Hepatocyte (in vitro differentiated cells): ENCODE results near the gene HRH2. TPM values are rescaled to one million over a fixed set of nuclear protein-coding genes. Genes with fewer than 3 reads are reported as not detected.

Experiments used
- DNase-seq: peaks from one replicate; pipeline ENCODE4 v3.0.0-alpha.2; 2016; ENCODE audit warnings: low spot score
- H2AFZ ChIP-seq: fragments of 200-600 bp; sonication (generic); 2 replicates; pipeline ENCODE4 v1.6.0; 2016; ENCODE audit warnings: antibody characterized with exemption, mild to moderate bottlenecking
- H3K27ac ChIP-seq: fragments of 200-600 bp; sonication (generic); 2 replicates; pipeline ENCODE4 v1.5.1; 2016; ENCODE audit warnings: mild to moderate bottlenecking
- H3K27me3 ChIP-seq: fragments of 200-600 bp; sonication (generic); 2 replicates; pipeline ENCODE4 v1.6.1; 2016
- H3K36me3 ChIP-seq: fragments of 200-600 bp; sonication (generic); replicated peaks from 2 replicates; pipeline ENCODE4 v1.5.1; 2016; ENCODE audit warnings: low read depth; ENCODE audit not compliant: insufficient read depth
- H3K4me1 ChIP-seq: fragments of 200-600 bp; sonication (generic); 2 replicates; pipeline ENCODE4 v1.5.1; 2016; ENCODE audit warnings: mild to moderate bottlenecking, moderate library complexity; ENCODE audit not compliant: insufficient read depth
- H3K4me2 ChIP-seq: fragments of 200-600 bp; sonication (generic); 2 replicates; pipeline ENCODE4 v1.6.0; 2016
- H3K4me3 ChIP-seq: fragments of 200-600 bp; sonication (generic); 2 replicates; pipeline ENCODE4 v1.5.1; 2016; ENCODE audit warnings: mild to moderate bottlenecking
- H3K79me2 ChIP-seq: fragments of 200-600 bp; sonication (generic); 2 replicates; pipeline ENCODE4 v1.6.0; 2017; ENCODE audit warnings: mild to moderate bottlenecking
- H3K9me2 ChIP-seq: fragments of 200-600 bp; sonication (generic); replicated peaks from 2 replicates; pipeline ENCODE4 v1.6.0; 2017; ENCODE audit warnings: mild to moderate bottlenecking; ENCODE audit not compliant: insufficient read depth
- H3K9me3 ChIP-seq: fragments of 200-600 bp; sonication (generic); 2 replicates; pipeline ENCODE4 v1.5.1; 2016; ENCODE audit warnings: low read depth, mild to moderate bottlenecking
- H4K20me1 ChIP-seq: fragments of 200-600 bp; sonication (generic); 2 replicates; pipeline ENCODE4 v1.6.0; 2016; ENCODE audit warnings: mild to moderate bottlenecking; ENCODE audit not compliant: insufficient read depth, poor library complexity, severe bottlenecking
- CTCF ChIP-seq: fragments of 200-600 bp; sonication (generic); IDR thresholded peaks from 2 replicates; pipeline ENCODE4 v1.5.1; 2016; ENCODE audit warnings: antibody characterized with exemption, mild to moderate bottlenecking; ENCODE audit not compliant: poor library complexity
- EZH2 ChIP-seq: fragments of 200-600 bp; sonication (generic); IDR thresholded peaks from 2 replicates; pipeline ENCODE4 v1.6.1; 2016; ENCODE audit warnings: antibody characterized with exemption, mild to moderate bottlenecking, borderline replicate concordance
- EZH2phosphoT487 ChIP-seq: fragments of 200-600 bp; sonication (generic); IDR thresholded peaks from one replicate; pipeline ENCODE4 v1.6.1; 2018; ENCODE audit warnings: antibody characterized with exemption, mild to moderate bottlenecking, low read depth, moderate library complexity; ENCODE audit not compliant: unreplicated experiment, severe bottlenecking
- WGBS: methylation state at CpG from one replicate; pipeline ENCODE4 v1.1.6; 2016; ENCODE audit warnings: low lambda C conversion rate; ENCODE audit errors: missing lambda C conversion rate; 5-methylcytosine and 5-hydroxymethylcytosine counted together
- polyA plus RNA-seq: library from polyadenylated mRNA; unstranded; fragments of >200 nt; fragmentation: Nextera tagmentation; extraction: Ambion mirVana; gene quantifications from 2 replicates; pipeline ENCODE4 v1.2.1, GENCODE V29; 2016
- total RNA-seq: library from RNA; depleted of rRNA; stranded (reverse); fragments of >200 nt; gene quantifications from 2 replicates; pipeline ENCODE4 v1.2.3, GENCODE V29; 2014

The HRH2 gene
- total and polyA plus RNA-seq, 2 experiments from 2014 or later = 2.2 to 2.5 TPM

DNA sequence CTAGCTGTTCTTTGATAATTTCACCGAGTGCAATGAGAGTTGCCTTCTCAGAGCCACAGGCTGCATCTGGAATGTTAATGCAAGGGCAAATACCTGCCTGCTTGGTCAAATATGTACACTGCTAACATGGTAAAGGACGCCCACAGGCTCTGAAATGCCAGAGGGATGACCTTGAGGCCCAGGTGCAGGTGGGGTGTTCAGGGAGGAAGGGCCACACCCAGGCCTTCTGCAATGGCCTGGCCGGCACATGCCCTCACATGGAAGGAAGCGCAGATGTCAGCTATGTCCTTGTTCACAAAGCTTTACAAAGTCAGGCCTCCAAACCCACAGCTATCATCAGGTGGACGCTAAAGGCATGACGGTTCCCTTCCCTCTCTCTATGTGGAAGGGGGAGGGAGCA is 48.6 kb downstream of the HRH2 start:
- TF ChIP-seq EZH2phosphoT487 = no peak
- no peak for TF ChIP-seq EZH2
- TF ChIP-seq CTCF = no peak
- H3K27ac ChIP-seq = peak overlapping the region; percentile 75
- no peaks in the 10 kb centered on the region for H3K9me2 ChIP-seq
- H4K20me1 ChIP-seq = no peaks in the 10 kb centered on the region
- 66% methylated on average over 6 of the region's 6 CpGs for WGBS
- no peaks in the 10 kb centered on the region for H3K27me3 ChIP-seq
- H2AFZ ChIP-seq = no peak overlapping the region
- peaks cover 13% of the 10 kb centered on the region for H3K4me1 ChIP-seq
- H3K4me3 ChIP-seq = no peak overlapping the region
- H3K4me2 ChIP-seq = no peak overlapping the region
- H3K36me3 ChIP-seq = no peaks in the 10 kb centered on the region
- H3K79me2 ChIP-seq = no peaks in the 10 kb centered on the region
- DNase-seq = peak; percentile 72
- no peaks in the 10 kb centered on the region for H3K9me3 ChIP-seq

DNA sequence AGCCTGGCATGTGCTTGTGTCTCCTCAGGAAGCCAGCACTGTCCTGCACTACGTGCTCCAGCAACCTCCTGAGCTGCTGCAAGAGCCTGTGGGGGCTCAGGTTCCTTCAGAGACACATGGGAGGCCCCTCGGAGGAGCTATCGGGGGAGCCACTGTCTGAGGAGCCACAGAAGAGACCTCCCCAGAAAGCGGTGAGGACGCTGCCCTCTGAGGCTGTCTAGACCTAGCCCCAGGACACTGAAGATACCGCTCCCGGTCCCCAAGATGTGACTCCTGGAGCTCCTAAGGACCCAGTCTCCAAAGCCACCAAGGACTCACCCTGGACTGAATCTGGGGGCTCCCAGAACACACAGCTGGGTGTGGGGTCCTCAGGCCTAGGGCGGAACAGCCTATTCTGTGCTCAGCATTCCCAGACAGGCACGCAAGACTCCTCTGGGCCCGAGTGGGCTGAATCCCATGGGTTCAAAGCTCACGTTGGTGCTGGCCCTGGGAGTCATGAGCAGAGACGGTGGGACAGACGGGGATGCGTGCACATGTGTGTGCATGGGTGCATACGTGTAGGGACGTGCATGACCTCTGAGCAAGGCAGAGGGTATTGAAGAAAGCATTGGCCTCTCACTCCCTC is 50.0 kb downstream of the HRH2 start:
- no peak for DNase-seq
- Histone ChIP-seq H3K27me3 (no peaks in the 10 kb centered on the region), H3K9me2 (no peaks in the 10 kb centered on the region), H3K4me2 (no peak overlapping the region), H2AFZ (no peak overlapping the region), H3K79me2 (no peaks in the 10 kb centered on the region), H3K9me3 (no peaks in the 10 kb centered on the region), H3K36me3 (no peaks in the 10 kb centered on the region), H3K4me3 (no peak overlapping the region), H3K27ac (no peak overlapping the region), H4K20me1 (no peaks in the 10 kb centered on the region), H3K4me1 (peaks cover 13% of the 10 kb centered on the region)
- 94% methylated on average over 16 of the region's 16 CpGs for WGBS
- TF ChIP-seq EZH2 (no peak), EZH2phosphoT487 (no peak), CTCF (no peak)

DNA sequence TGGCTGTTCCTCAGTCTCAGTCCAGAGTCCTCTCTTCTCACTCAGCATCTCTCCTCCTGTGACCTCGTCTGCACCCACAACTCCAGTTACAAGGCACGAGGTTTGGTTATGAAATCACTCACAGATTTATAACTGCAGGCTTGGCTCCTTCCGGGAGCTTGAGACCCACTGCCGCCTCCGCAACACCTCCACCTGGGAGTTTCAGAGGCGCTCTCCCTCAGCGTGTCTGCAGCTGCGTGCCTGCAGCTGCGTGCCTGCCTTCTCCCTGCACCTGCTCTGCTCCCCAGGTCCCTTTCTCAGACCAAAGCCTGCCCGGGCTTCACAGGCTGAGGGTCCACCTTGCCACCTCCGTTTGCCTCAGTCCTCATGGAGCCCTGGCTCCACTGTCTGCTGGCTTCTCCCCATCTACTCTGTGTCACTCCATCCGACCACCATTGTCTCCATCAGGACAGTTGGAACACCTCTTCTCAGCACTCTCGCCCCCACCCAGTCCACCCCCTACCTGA is 51.5 kb downstream of the HRH2 start:
- WGBS = 83% methylated on average over 13 of the region's 13 CpGs
- Histone ChIP-seq H3K9me2 (no peaks in the 10 kb centered on the region), H3K27me3 (no peaks in the 10 kb centered on the region), H3K4me2 (no peak overlapping the region), H3K79me2 (no peaks in the 10 kb centered on the region), H4K20me1 (no peaks in the 10 kb centered on the region), H3K27ac (no peak overlapping the region), H3K9me3 (no peaks in the 10 kb centered on the region), H3K4me3 (no peak overlapping the region), H3K36me3 (no peaks in the 10 kb centered on the region), H3K4me1 (peaks cover 13% of the 10 kb centered on the region), H2AFZ (no peak overlapping the region)
- no peak for DNase-seq
- TF ChIP-seq EZH2phosphoT487 (no peak), EZH2 (no peak), CTCF (no peak)
